HL-60 (cell line): Measurements from ENCODE around the gene SYNM.

Experiments
- DNase-seq, 2 experiments: peaks; one replicate each; pipeline ENCODE4 v3.0.0-alpha.2; 2010 to 2020; ENCODE audit warnings: low read depth in 1 of 2, low spot score in 1 of 2
- H3K27ac ChIP-seq: fragments of 250-450 bp; sonication (Bioruptor Pico); replicated peaks from 2 replicates; pipeline ENCODE4 v1.5.1; 2020; ENCODE audit warnings: mild to moderate bottlenecking, moderate library complexity
- H3K27me3 ChIP-seq: fragments of 250-450 bp; sonication (Bioruptor Pico); 2 replicates; pipeline ENCODE4 v1.5.1; 2021; ENCODE audit warnings: mild to moderate bottlenecking, moderate library complexity; ENCODE audit not compliant: insufficient read depth, poor library complexity, severe bottlenecking
- H3K4me3 ChIP-seq: replicated peaks from 2 replicates; pipeline ENCODE4 v1.5.1; 2011; ENCODE audit warnings: mild to moderate bottlenecking, control low read depth, low read length; ENCODE audit not compliant: insufficient read depth
- GABPA ChIP-seq: IDR thresholded peaks from 2 replicates; pipeline ENCODE4 v1.6.1; 2012; ENCODE audit warnings: low read depth
- POLR2AphosphoS5 ChIP-seq: IDR thresholded peaks from 2 replicates; pipeline ENCODE4 v1.6.1; 2012; ENCODE audit warnings: low read depth
- SPI1 ChIP-seq: IDR thresholded peaks from 2 replicates; pipeline ENCODE4 v1.6.1; 2012; ENCODE audit warnings: low read depth, mild to moderate bottlenecking, borderline replicate concordance
- TF ChIP-seq, protein P1 (sequence below): IDR thresholded peaks from 2 replicates; pipeline ENCODE4 v1.6.1; 2012; ENCODE audit warnings: low read depth; ENCODE audit not compliant: insufficient replicate concordance
- TF ChIP-seq, protein P2 (sequence below): IDR thresholded peaks from one replicate; pipeline ENCODE4 v1.5.1; 2011; ENCODE audit warnings: low read length, control low read depth, inconsistent platforms; ENCODE audit not compliant: insufficient read depth

SYNM gene

DNA sequence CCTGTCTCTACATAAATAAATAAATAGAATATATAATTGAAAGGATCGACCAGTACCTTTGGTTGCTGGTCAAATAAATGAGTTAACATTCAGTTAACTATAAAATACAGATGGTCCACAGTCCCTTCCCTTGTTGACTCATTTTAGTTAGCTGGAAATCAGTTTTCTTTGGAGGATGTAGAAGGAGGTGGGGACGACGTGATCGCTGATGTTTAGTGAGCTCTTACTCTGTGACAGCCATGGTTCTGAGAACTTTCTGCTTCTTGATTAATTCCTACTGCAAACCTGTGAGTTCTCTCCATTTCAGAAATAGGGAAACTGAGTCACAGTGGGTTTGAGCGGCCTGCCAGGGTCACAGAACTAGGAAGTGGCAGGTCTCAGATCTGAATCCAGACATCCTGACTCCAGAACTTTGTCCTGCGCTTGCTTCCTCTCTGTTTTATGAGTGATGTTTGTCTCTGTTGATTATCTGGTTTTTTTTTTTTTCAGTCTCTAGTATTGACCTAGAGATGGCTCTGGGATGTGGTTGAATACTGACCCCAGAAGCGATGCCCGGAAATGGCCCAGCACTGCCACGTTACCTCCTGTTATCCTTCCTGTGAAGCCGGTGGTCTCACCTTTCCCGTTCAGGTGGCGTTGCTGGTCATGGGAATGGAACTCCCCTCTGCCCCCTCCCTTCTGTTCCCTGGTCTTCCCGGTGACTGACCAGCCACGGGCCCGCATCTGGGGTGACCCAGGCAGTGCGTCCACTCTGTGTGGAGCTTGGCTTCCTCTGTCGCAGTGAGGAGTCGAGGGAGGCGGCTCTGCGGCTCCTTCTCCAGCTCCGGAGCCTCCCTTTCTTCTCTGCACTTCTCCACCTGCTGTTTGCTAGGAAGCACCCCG lies 18.2 kb downstream of the SYNM start:
- TF ChIP-seq SPI1 (no peak), GABPA (no peak), POLR2AphosphoS5 (no peak)
- TF ChIP-seq, protein P1, sequence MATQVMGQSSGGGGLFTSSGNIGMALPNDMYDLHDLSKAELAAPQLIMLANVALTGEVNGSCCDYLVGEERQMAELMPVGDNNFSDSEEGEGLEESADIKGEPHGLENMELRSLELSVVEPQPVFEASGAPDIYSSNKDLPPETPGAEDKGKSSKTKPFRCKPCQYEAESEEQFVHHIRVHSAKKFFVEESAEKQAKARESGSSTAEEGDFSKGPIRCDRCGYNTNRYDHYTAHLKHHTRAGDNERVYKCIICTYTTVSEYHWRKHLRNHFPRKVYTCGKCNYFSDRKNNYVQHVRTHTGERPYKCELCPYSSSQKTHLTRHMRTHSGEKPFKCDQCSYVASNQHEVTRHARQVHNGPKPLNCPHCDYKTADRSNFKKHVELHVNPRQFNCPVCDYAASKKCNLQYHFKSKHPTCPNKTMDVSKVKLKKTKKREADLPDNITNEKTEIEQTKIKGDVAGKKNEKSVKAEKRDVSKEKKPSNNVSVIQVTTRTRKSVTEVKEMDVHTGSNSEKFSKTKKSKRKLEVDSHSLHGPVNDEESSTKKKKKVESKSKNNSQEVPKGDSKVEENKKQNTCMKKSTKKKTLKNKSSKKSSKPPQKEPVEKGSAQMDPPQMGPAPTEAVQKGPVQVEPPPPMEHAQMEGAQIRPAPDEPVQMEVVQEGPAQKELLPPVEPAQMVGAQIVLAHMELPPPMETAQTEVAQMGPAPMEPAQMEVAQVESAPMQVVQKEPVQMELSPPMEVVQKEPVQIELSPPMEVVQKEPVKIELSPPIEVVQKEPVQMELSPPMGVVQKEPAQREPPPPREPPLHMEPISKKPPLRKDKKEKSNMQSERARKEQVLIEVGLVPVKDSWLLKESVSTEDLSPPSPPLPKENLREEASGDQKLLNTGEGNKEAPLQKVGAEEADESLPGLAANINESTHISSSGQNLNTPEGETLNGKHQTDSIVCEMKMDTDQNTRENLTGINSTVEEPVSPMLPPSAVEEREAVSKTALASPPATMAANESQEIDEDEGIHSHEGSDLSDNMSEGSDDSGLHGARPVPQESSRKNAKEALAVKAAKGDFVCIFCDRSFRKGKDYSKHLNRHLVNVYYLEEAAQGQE, result no peak
- TF ChIP-seq, protein P2, sequence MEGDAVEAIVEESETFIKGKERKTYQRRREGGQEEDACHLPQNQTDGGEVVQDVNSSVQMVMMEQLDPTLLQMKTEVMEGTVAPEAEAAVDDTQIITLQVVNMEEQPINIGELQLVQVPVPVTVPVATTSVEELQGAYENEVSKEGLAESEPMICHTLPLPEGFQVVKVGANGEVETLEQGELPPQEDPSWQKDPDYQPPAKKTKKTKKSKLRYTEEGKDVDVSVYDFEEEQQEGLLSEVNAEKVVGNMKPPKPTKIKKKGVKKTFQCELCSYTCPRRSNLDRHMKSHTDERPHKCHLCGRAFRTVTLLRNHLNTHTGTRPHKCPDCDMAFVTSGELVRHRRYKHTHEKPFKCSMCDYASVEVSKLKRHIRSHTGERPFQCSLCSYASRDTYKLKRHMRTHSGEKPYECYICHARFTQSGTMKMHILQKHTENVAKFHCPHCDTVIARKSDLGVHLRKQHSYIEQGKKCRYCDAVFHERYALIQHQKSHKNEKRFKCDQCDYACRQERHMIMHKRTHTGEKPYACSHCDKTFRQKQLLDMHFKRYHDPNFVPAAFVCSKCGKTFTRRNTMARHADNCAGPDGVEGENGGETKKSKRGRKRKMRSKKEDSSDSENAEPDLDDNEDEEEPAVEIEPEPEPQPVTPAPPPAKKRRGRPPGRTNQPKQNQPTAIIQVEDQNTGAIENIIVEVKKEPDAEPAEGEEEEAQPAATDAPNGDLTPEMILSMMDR, result no peak
- Histone ChIP-seq H3K27me3 (no peaks in the 10 kb centered on the region), H3K27ac (no peak overlapping the region), H3K4me3 (no peak overlapping the region)
- DNase-seq, result no peak

DNA sequence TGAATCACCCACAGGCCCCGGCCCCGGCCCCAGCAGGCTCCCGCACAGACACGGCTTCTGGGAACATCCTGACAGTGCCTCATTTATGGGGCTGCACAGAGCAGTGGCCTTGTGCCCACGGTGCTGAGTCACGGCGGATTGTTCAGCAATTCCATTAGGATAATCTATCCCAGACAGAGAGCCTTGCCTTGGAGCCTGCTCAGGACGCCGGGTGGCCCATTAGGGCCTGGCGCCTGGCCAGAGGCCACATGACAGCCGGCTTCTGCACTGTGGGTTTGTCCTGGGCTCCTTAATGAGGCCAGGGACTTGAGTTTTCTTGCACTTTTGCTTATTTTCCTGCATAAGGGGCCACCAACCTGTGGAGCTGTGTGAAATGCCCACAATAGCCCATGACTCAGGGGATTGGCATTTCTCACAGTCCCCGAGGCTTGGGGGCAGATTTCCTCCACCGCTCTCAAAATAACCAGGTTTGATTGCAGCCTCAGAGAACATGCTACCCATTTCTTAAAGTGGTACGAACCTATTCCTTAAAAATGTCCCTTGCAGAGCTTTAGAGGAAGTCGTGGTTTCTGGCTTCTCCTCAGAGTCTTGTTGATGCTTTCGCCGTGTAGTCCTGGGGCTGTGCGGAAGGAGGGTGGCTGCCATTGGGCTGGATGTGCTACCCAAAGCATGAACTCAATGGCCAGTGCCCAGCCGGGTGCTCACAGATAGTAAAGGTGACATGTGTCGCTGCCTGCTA lies 19.0 kb downstream of the SYNM start:
- Histone ChIP-seq H3K27ac (no peak overlapping the region), H3K4me3 (no peak overlapping the region), H3K27me3 (no peaks in the 10 kb centered on the region)
- TF ChIP-seq GABPA (no peak), SPI1 (peak; percentile 78; the same call in 1 of the 2 replicates)
- TF ChIP-seq, protein P1, result no peak
- DNase-seq, result peak; percentile 11 to 49

GRCh38 chr15:99124641-99125040 lies 19.8 kb downstream of the SYNM start:
- Histone ChIP-seq H3K27ac (no peak overlapping the region), H3K4me3 (no peak overlapping the region), H3K27me3 (no peaks in the 10 kb centered on the region)
- TF ChIP-seq SPI1 (no peak), POLR2AphosphoS5 (no peak), GABPA (no peak)
- TF ChIP-seq, protein P2, result no peak
- TF ChIP-seq, protein P1, result no peak
- no peak for DNase-seq
